ENCODE results near the gene PMS2. TPM values are rescaled to one million over a fixed set of nuclear protein-coding genes. Genes with fewer than 3 reads are reported as not detected.
A peak's percentile ranks its signal among the peaks of the same experiment; 100 is the strongest.

The PMS2 gene
- polyA plus RNA-seq, 1 donor (not counting 4 experiments of a cell fraction or from before 2014, with no cell fraction given): 12.7 TPM

DNA sequence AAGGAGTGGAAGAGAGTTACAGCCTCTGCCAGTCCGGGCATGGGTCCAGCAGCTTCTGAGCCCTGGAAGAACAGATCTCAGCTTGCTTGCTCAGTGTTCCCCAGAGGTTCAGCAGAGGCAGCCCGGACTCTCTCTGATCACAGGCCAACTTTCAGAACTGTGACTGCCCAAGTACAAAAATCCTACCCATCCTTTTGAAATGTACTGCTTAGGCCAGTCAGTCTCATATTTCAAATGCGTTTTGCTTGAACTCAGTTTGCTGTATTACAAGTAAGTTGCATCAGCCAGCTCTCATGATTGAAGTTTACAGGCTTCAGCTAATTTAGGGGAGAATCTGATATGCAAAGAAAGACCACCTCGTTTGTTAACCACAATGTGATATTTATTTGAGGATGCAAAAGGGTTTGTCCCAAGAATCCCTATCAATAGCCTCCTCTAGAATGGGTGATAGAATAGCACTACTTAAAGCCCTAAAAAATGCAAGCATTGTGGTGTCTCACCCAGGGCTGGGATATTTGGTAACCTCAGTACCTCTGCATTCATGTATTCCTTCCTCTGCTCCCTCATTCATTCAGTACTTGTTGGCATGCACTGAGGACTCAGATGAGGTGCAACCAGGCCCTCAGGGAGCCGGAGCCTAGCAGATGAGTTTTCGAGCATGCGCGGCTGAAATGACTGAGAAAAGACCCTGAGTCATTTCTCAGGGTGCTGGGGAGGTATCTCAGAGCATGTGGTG lies 7.2 kb upstream of the PMS2 start:
- H3K27me3 ChIP-seq (ENCODE audit: control insufficient read depth, extremely low read depth, insufficient read depth, low read length): no peaks in the 10 kb centered on the region
- H3K4me2 ChIP-seq (ENCODE audit: control insufficient read depth, extremely low read depth, insufficient read depth, low read depth, low read length): peak overlapping the region; percentile 39
- H3K9ac ChIP-seq (ENCODE audit: control insufficient read depth, extremely low read depth, insufficient read depth, low read length): peak overlapping the region; percentile 14
- H3K4me3 ChIP-seq (ENCODE audit: control insufficient read depth in 2 of 3, extremely low read depth in 1 of 3, insufficient read depth in 2 of 3, low read depth in 1 of 3, low read length in 3 of 3): peak overlapping the region in 1 of 3 experiments; percentile 21
- peak overlapping the region; percentile 64 for H3K27ac ChIP-seq (ENCODE audit: control insufficient read depth, insufficient read depth, low read length)
- DNase-seq (ENCODE audit: low read depth, low spot score) (no peak), FAIRE-seq (no peak)
- H4K20me1 ChIP-seq (ENCODE audit: control insufficient read depth, extremely low read depth, insufficient read depth, low read length): no peaks in the 10 kb centered on the region
- dilution Hi-C loops (cut with MboI; ENCODE audit: extremely low pct_ligation_motif_present, low sequenced_read_pairs): no loop called here
- H3K4me1 ChIP-seq (ENCODE audit: control insufficient read depth, extremely low read depth, insufficient read depth, low read length): peaks cover 8% of the 10 kb centered on the region
- TF ChIP-seq, protein P1, sequence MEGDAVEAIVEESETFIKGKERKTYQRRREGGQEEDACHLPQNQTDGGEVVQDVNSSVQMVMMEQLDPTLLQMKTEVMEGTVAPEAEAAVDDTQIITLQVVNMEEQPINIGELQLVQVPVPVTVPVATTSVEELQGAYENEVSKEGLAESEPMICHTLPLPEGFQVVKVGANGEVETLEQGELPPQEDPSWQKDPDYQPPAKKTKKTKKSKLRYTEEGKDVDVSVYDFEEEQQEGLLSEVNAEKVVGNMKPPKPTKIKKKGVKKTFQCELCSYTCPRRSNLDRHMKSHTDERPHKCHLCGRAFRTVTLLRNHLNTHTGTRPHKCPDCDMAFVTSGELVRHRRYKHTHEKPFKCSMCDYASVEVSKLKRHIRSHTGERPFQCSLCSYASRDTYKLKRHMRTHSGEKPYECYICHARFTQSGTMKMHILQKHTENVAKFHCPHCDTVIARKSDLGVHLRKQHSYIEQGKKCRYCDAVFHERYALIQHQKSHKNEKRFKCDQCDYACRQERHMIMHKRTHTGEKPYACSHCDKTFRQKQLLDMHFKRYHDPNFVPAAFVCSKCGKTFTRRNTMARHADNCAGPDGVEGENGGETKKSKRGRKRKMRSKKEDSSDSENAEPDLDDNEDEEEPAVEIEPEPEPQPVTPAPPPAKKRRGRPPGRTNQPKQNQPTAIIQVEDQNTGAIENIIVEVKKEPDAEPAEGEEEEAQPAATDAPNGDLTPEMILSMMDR (optimal IDR thresholded peaks at IDR 0.05 in 1 of 3, IDR thresholded peaks at IDR 0.05 in 1 of 3, conservative IDR thresholded peaks at IDR 0.05 in 1 of 3; ENCODE audit: extremely low read depth in 1 of 3, insufficient read depth in 2 of 3, low read length in 3 of 3): no peak
- TF ChIP-seq EZH2 (IDR thresholded peaks at IDR 0.05; ENCODE audit: low read length): no peak
- H3K79me2 ChIP-seq (ENCODE audit: control insufficient read depth, insufficient read depth, low read length): peaks cover 19% of the 10 kb centered on the region
- no peaks in the 10 kb centered on the region for H3K9me3 ChIP-seq (ENCODE audit: control insufficient read depth, low read depth, low read length)
- H2AFZ ChIP-seq (ENCODE audit: control insufficient read depth, low read length): no peak overlapping the region
- H3K36me3 ChIP-seq (ENCODE audit: control insufficient read depth in 2 of 2, extremely low read depth in 1 of 2, insufficient read depth in 2 of 2, low read length in 2 of 2): peaks cover 8 to 29% of the 10 kb centered on the region in 2 experiments
- H3K9me1 ChIP-seq (ENCODE audit: control insufficient read depth, extremely low read depth, insufficient read depth, low read length): no peaks in the 10 kb centered on the region

DNA sequence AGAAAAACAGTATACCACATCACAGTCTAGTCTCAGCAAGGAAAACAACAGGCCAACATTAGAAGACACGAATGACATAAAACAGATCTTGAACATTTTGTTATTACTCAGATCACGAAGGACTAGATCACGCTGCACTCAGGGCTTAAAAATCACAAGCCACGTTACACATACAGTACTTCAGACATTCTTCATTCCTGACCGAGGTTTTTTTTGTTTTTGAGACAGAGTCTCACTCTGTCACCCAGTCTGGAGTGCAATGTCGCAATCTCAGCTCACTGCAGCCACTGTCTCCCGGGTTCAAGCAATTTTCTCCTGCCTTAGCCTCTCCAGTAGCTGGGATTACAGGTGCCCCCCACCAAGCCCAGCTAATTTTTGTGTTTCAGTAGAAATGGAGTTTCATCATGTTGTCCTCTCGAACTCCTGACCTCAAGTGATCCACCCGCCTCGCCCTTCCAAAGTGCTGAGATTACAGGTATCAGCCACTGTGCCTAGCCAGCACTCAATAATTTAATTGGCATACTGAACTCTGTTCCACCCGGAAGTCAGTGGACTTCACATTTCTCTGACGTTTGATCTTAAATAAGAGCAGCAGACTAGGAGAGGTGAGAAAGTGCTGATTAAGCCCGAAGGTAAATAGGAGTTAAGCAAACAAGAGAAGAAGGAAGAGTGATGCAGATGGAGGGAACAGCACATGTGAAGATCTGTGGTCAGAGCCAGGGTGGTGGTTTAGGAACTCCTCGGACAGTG lies 3.7 kb upstream of the PMS2 start:
- no peaks in the 10 kb centered on the region for H4K20me1 ChIP-seq (ENCODE audit: control insufficient read depth, extremely low read depth, insufficient read depth, low read length)
- no peaks in the 10 kb centered on the region for H3K9me1 ChIP-seq (ENCODE audit: control insufficient read depth, extremely low read depth, insufficient read depth, low read length)
- no peak for FAIRE-seq
- H3K27me3 ChIP-seq (ENCODE audit: control insufficient read depth, extremely low read depth, insufficient read depth, low read length): no peaks in the 10 kb centered on the region
- H3K79me2 ChIP-seq (ENCODE audit: control insufficient read depth, insufficient read depth, low read length): peaks cover 34% of the 10 kb centered on the region
- H3K9me3 ChIP-seq (ENCODE audit: control insufficient read depth, low read depth, low read length): no peaks in the 10 kb centered on the region
- H3K36me3 ChIP-seq (ENCODE audit: control insufficient read depth in 2 of 2, extremely low read depth in 1 of 2, insufficient read depth in 2 of 2, low read length in 2 of 2): peaks cover 8 to 17% of the 10 kb centered on the region in 2 experiments
- H3K9ac ChIP-seq (ENCODE audit: control insufficient read depth, extremely low read depth, insufficient read depth, low read length): no peak overlapping the region
- H3K4me1 ChIP-seq (ENCODE audit: control insufficient read depth, extremely low read depth, insufficient read depth, low read length): peaks cover 13% of the 10 kb centered on the region
- H3K27ac ChIP-seq (ENCODE audit: control insufficient read depth, insufficient read depth, low read length): no peak overlapping the region
- no peak overlapping the region for H3K4me2 ChIP-seq (ENCODE audit: control insufficient read depth, extremely low read depth, insufficient read depth, low read depth, low read length)
- dilution Hi-C loops (cut with MboI; ENCODE audit: extremely low pct_ligation_motif_present, low sequenced_read_pairs): no loop called here
- no peak for DNase-seq (ENCODE audit: low read depth, low spot score)
- no peak overlapping the region for H2AFZ ChIP-seq (ENCODE audit: control insufficient read depth, low read length)
- H3K4me3 ChIP-seq (ENCODE audit: control insufficient read depth in 2 of 3, extremely low read depth in 1 of 3, insufficient read depth in 2 of 3, low read depth in 1 of 3, low read length in 3 of 3): no peak overlapping the region
- TF ChIP-seq, protein P1 (optimal IDR thresholded peaks at IDR 0.05 in 1 of 3, IDR thresholded peaks at IDR 0.05 in 1 of 3, conservative IDR thresholded peaks at IDR 0.05 in 1 of 3; ENCODE audit: extremely low read depth in 1 of 3, insufficient read depth in 2 of 3, low read length in 3 of 3): no peak
- TF ChIP-seq EZH2 (IDR thresholded peaks at IDR 0.05; ENCODE audit: low read length): no peak
